HEK293 (cell line): ENCODE results near the gene PCAT6.

Experiments used
- CTCF ChIA-PET: fragments of 350-600 bp; formaldehyde crosslinking; extraction: SDS; loops from one replicate; lab custom pipeline; 2021; ENCODE audit warnings: antibody characterized with exemption; lab: Yijun Ruan, JAX
- POLR2A ChIA-PET: fragments of 300-600 bp; formaldehyde crosslinking; extraction: SDS; loops from one replicate; lab custom pipeline; 2020; ENCODE audit warnings: antibody characterized with exemption, inconsistent platforms; lab: Yijun Ruan, JAX
- H3K27ac ChIP-seq: fragments of 200-500 bp; sonication (Bioruptor generic); 2 replicates; pipeline ENCODE4 v1.5.1; 2014; ENCODE audit warnings: low read depth, low read length, control low read depth, inconsistent platforms; ENCODE audit errors: extremely low read depth
- H3K36me3 ChIP-seq, 2 experiments: fragments of 200-500 bp in 1 of 2; sonication (Bioruptor generic) in 1 of 2; 1 replicate in 1 of 2; 2 replicates in 1 of 2; pipeline ENCODE4 v1.5.1; 2014 to 2017; ENCODE audit warnings: inconsistent platforms in 2 of 2, low read length in 2 of 2; ENCODE audit not compliant: control insufficient read depth in 2 of 2, insufficient read depth in 1 of 2
- H3K4me1 ChIP-seq: fragments of 200-500 bp; sonication (Bioruptor generic); 2 replicates; pipeline ENCODE4 v1.5.1; 2014; ENCODE audit warnings: mild to moderate bottlenecking, low read length, inconsistent platforms; ENCODE audit not compliant: control insufficient read depth, insufficient read depth
- H3K4me3 ChIP-seq: 2 replicates; pipeline ENCODE4 v1.5.1; 2011; ENCODE audit warnings: low read depth, mild to moderate bottlenecking, control low read depth, low read length, moderate library complexity
- H3K9me3 ChIP-seq: fragments of 200-500 bp; sonication (Bioruptor generic); 2 replicates; pipeline ENCODE4 v1.5.1; 2014; ENCODE audit warnings: low read depth, low read length, inconsistent platforms; ENCODE audit not compliant: control insufficient read depth, insufficient read depth
- EGR2 ChIP-seq: fragments of 450-650 bp; formaldehyde crosslinking; IDR thresholded peaks from 2 replicates; pipeline ENCODE4 v1.5.1; 2016; ENCODE audit warnings: low read depth, missing biosample characterization, missing genetic modification characterization
- FEZF1 ChIP-seq: fragments of 450-650 bp; formaldehyde crosslinking; IDR thresholded peaks from 2 replicates; pipeline ENCODE4 v1.5.1; 2016; ENCODE audit warnings: missing biosample characterization, missing genetic modification characterization
- GLI4 ChIP-seq: fragments of 450-650 bp; formaldehyde crosslinking; IDR thresholded peaks from 2 replicates; pipeline ENCODE4 v1.5.1; 2016; ENCODE audit warnings: missing biosample characterization, missing genetic modification characterization
- SCRT1 ChIP-seq: fragments of 450-650 bp; formaldehyde crosslinking; IDR thresholded peaks from 2 replicates; pipeline ENCODE4 v1.5.1; 2016; ENCODE audit warnings: missing biosample characterization, missing genetic modification characterization, borderline replicate concordance
- SETDB1 ChIP-seq: IDR thresholded peaks from one replicate; pipeline ENCODE4 v1.6.1; 2017; ENCODE audit warnings: mild to moderate bottlenecking, low read length, moderate library complexity, mixed read lengths; ENCODE audit not compliant: insufficient read length
- YY1 ChIP-seq: fragments of 450-650 bp; formaldehyde crosslinking; IDR thresholded peaks from 2 replicates; pipeline ENCODE4 v1.5.1; 2018; ENCODE audit warnings: missing biosample characterization, missing genetic modification characterization
- ZBTB7A ChIP-seq: fragments of 450-650 bp; formaldehyde crosslinking; IDR thresholded peaks from 2 replicates; pipeline ENCODE4 v1.5.1; 2016; ENCODE audit warnings: low read depth, missing biosample characterization, missing genetic modification characterization
- ZFHX2 ChIP-seq: fragments of 450-650 bp; formaldehyde crosslinking; conservative IDR thresholded peaks from 2 replicates; pipeline ENCODE4 v1.5.1; 2016; ENCODE audit warnings: missing biosample characterization, missing genetic modification characterization
- ZFP3 ChIP-seq: fragments of 450-650 bp; formaldehyde crosslinking; IDR thresholded peaks from 2 replicates; pipeline ENCODE4 v1.5.1; 2016; ENCODE audit warnings: low read depth, missing biosample characterization, missing genetic modification characterization
- ZNF169 ChIP-seq: fragments of 450-650 bp; formaldehyde crosslinking; IDR thresholded peaks from 2 replicates; pipeline ENCODE4 v1.5.1; 2016; ENCODE audit warnings: missing biosample characterization, missing genetic modification characterization
- ZNF175 ChIP-seq: fragments of 450-650 bp; formaldehyde crosslinking; IDR thresholded peaks from 2 replicates; pipeline ENCODE4 v1.5.1; 2016; ENCODE audit warnings: missing biosample characterization, missing genetic modification characterization
- ZNF416 ChIP-seq: fragments of 450-650 bp; formaldehyde crosslinking; IDR thresholded peaks from 2 replicates; pipeline ENCODE4 v1.5.1; 2016; ENCODE audit warnings: missing biosample characterization, missing genetic modification characterization
- ZNF548 ChIP-seq: fragments of 450-650 bp; formaldehyde crosslinking; IDR thresholded peaks from 2 replicates; pipeline ENCODE4 v1.5.1; 2016; ENCODE audit warnings: missing biosample characterization, missing genetic modification characterization
- TF ChIP-seq, protein P1 (sequence below): fragments of 450-650 bp; formaldehyde crosslinking; IDR thresholded peaks from 2 replicates; pipeline ENCODE4 v1.5.1; 2016; ENCODE audit warnings: missing biosample characterization, missing genetic modification characterization
- TF ChIP-seq, protein P2 (sequence below): fragments of 450-650 bp; formaldehyde crosslinking; IDR thresholded peaks from 2 replicates; pipeline ENCODE4 v1.5.1; 2017; ENCODE audit warnings: missing biosample characterization, mild to moderate bottlenecking, missing genetic modification characterization, moderate library complexity
- TF ChIP-seq, protein P3 (sequence below): fragments of 450-650 bp; formaldehyde crosslinking; IDR thresholded peaks from 2 replicates; pipeline ENCODE4 v1.5.1; 2016; ENCODE audit warnings: missing biosample characterization, missing genetic modification characterization
- TF ChIP-seq, protein P4 (sequence below): fragments of 450-650 bp; formaldehyde crosslinking; IDR thresholded peaks from 2 replicates; pipeline ENCODE4 v1.5.1; 2016; ENCODE audit warnings: missing biosample characterization, missing genetic modification characterization
- TF ChIP-seq, protein P5 (sequence below): fragments of 450-650 bp; formaldehyde crosslinking; IDR thresholded peaks from 2 replicates; pipeline ENCODE4 v1.5.1; 2016; ENCODE audit warnings: missing biosample characterization, missing genetic modification characterization, low read depth
- TF ChIP-seq, protein P6 (sequence below): fragments of 450-650 bp; formaldehyde crosslinking; IDR thresholded peaks from 2 replicates; pipeline ENCODE4 v1.5.1; 2016; ENCODE audit warnings: missing biosample characterization, missing genetic modification characterization

PCAT6 gene

DNA sequence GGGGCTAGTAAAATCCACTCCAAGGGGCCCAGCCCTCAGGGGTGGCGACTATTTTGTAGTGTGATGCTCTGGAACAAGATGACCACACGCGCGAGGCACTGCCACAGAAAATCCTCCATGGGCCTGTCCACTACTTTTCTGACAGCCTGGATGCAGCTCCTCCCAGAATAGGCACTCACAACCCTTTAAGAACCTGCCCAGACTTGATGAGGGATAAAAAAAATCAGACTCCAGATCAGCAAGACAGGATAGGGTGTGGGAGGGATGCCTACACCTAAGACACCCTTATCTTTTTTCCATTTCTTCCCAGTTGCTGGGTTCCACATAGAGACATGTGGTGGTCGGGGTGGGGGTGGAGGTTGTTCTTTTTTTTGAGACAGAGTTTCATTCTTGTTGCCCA, 33.5 kb downstream of the PCAT6 start:
- 0 out of 2 replicates have a peak, but pooled peaks have one; percentile 20 for TF ChIP-seq ZFHX2
- 0 out of 2 replicates have a peak, but pooled peaks have one; percentile 26 for TF ChIP-seq EGR2 (tag by site-specific recombination)
- TF ChIP-seq, protein P1, sequence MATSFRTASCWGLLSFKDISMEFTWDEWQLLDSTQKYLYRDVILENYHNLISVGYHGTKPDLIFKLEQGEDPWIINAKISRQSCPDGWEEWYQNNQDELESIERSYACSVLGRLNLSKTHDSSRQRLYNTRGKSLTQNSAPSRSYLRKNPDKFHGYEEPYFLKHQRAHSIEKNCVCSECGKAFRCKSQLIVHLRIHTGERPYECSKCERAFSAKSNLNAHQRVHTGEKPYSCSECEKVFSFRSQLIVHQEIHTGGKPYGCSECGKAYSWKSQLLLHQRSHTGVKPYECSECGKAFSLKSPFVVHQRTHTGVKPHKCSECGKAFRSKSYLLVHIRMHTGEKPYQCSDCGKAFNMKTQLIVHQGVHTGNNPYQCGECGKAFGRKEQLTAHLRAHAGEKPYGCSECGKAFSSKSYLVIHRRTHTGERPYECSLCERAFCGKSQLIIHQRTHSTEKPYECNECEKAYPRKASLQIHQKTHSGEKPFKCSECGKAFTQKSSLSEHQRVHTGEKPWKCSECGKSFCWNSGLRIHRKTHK (tag by site-specific recombination), result no peak
- TF ChIP-seq, all 188 proteins: peak for 2
- CTCF ChIA-PET, result no interaction called here
- Histone ChIP-seq H3K27ac (no peak overlapping the region), H3K4me3 (no peak overlapping the region), H3K9me3 (no peaks in the 10 kb centered on the region), H3K4me1 (no peaks in the 10 kb centered on the region), H3K36me3 (no peaks in the 10 kb centered on the region)
- POLR2A ChIA-PET, result no interaction called here

DNA sequence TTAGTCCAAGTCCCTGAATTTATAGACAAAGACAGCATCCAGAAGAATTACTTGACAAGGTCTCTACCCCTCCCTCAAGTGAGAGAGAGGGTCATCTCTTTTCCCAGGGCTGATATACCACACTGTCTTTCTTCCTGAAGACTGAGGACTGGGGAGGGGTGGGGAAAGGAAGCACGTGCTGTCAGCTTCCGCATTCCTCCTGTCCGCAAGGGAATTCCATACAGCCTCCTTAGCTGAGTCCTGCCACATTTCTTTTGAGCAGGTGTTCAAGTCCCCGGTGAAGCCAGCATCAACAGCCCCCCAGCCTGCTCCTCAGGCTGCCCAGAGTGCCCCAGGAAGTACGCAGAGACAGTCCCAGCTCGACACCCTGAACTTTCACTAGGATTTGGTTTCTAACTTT, 34.2 kb downstream of the PCAT6 start:
- H3K4me3 ChIP-seq, result no peak overlapping the region
- CTCF ChIA-PET, result no interaction called here
- no peaks in the 10 kb centered on the region for H3K36me3 ChIP-seq
- TF ChIP-seq ZNF548 (tag by site-specific recombination), result no peak
- TF ChIP-seq, protein P2, sequence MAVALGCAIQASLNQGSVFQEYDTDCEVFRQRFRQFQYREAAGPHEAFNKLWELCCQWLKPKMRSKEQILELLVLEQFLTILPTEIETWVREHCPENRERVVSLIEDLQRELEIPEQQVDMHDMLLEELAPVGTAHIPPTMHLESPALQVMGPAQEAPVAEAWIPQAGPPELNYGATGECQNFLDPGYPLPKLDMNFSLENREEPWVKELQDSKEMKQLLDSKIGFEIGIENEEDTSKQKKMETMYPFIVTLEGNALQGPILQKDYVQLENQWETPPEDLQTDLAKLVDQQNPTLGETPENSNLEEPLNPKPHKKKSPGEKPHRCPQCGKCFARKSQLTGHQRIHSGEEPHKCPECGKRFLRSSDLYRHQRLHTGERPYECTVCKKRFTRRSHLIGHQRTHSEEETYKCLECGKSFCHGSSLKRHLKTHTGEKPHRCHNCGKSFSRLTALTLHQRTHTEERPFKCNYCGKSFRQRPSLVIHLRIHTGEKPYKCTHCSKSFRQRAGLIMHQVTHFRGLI (tag by site-specific recombination), result no peak
- no peak for TF ChIP-seq ZFP3 (tag by site-specific recombination)
- TF ChIP-seq ZNF175, result no peak
- TF ChIP-seq ZNF169 (tag by site-specific recombination), result no peak
- no peaks in the 10 kb centered on the region for H3K4me1 ChIP-seq
- no peak overlapping the region for H3K27ac ChIP-seq
- H3K9me3 ChIP-seq, result no peaks in the 10 kb centered on the region
- POLR2A ChIA-PET, result no interaction called here

DNA sequence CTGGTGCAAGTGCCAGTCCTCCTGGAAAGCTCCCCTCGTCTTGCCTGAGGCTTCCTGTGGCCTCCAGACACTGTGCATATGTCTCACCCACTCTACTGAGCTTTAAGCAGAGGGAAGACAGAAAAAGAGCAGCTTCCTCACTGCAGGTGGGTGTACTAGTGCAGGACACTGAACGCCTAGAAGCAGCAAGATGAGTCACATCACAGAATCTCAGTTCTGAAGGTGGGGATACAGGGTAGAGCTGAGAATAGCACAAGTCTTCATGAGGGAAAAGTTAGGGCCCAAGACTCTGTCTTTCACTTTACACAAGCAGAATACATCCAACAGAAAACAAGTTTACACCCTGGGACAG, 37.4 kb downstream of the PCAT6 start:
- Histone ChIP-seq H3K4me1 (no peaks in the 10 kb centered on the region), H3K27ac (no peak overlapping the region), H3K9me3 (no peaks in the 10 kb centered on the region), H3K4me3 (no peak overlapping the region), H3K36me3 (no peaks in the 10 kb centered on the region)
- ChIA-PET POLR2A (interaction anchor here (0.6 to 1.1 kb wide), 2 partner anchors 9 to 159 kb away, joined by 3 read pairs; partner anchors contain the start of gene TMEM183A), CTCF (interaction anchor here (0.7 kb wide), 1 partner anchor 192 kb away, joined by 4 read pairs; no protein-coding TSS in a partner anchor)
- TF ChIP-seq, protein P3, sequence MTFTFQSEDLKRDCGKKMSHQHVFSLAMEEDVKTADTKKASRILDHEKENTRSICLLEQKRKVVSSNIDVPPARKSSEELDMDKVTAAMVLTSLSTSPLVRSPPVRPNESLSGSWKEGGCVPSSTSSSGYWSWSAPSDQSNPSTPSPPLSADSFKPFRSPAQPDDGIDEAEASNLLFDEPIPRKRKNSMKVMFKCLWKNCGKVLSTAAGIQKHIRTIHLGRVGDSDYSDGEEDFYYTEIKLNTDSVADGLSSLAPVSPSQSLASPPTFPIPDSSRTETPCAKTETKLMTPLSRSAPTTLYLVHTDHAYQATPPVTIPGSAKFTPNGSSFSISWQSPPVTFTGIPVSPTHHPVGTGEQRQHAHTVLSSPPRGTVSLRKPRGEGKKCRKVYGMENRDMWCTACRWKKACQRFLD (tag by site-specific recombination), result no peak
- TF ChIP-seq, protein P4, sequence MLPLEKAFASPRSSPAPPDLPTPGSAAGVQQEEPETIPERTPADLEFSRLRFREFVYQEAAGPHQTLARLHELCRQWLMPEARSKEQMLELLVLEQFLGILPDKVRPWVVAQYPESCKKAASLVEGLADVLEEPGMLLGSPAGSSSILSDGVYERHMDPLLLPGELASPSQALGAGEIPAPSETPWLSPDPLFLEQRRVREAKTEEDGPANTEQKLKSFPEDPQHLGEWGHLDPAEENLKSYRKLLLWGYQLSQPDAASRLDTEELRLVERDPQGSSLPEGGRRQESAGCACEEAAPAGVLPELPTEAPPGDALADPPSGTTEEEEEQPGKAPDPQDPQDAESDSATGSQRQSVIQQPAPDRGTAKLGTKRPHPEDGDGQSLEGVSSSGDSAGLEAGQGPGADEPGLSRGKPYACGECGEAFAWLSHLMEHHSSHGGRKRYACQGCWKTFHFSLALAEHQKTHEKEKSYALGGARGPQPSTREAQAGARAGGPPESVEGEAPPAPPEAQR (tag by site-specific recombination), result no peak
- no peak for TF ChIP-seq ZNF548 (tag by site-specific recombination)
- 0 out of 2 replicates have a peak, but pooled peaks have one; percentile 31 for TF ChIP-seq EGR2 (tag by site-specific recombination)
- TF ChIP-seq, protein P5, sequence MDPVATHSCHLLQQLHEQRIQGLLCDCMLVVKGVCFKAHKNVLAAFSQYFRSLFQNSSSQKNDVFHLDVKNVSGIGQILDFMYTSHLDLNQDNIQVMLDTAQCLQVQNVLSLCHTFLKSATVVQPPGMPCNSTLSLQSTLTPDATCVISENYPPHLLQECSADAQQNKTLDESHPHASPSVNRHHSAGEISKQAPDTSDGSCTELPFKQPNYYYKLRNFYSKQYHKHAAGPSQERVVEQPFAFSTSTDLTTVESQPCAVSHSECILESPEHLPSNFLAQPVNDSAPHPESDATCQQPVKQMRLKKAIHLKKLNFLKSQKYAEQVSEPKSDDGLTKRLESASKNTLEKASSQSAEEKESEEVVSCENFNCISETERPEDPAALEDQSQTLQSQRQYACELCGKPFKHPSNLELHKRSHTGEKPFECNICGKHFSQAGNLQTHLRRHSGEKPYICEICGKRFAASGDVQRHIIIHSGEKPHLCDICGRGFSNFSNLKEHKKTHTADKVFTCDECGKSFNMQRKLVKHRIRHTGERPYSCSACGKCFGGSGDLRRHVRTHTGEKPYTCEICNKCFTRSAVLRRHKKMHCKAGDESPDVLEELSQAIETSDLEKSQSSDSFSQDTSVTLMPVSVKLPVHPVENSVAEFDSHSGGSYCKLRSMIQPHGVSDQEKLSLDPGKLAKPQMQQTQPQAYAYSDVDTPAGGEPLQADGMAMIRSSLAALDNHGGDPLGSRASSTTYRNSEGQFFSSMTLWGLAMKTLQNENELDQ (tag by site-specific recombination), result no peak
- no peak for TF ChIP-seq SCRT1 (tag by site-specific recombination)
- TF ChIP-seq ZFHX2, result peak; percentile 40; the same call in 1 of the 2 replicates
- no peak for TF ChIP-seq YY1
- no peak for TF ChIP-seq ZNF416
- no peak for TF ChIP-seq ZBTB7A
- TF ChIP-seq, protein P6, sequence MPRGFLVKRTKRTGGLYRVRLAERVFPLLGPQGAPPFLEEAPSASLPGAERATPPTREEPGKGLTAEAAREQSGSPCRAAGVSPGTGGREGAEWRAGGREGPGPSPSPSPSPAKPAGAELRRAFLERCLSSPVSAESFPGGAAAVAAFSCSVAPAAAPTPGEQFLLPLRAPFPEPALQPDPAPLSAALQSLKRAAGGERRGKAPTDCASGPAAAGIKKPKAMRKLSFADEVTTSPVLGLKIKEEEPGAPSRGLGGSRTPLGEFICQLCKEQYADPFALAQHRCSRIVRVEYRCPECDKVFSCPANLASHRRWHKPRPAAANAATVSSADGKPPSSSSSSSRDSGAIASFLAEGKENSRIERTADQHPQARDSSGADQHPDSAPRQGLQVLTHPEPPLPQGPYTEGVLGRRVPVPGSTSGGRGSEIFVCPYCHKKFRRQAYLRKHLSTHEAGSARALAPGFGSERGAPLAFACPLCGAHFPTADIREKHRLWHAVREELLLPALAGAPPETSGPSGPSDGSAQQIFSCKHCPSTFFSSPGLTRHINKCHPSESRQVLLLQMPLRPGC (tag by site-specific recombination), result no peak
- peak; percentile 30; the same call in 1 of the 2 replicates for TF ChIP-seq FEZF1 (tag by site-specific recombination)
- no peak for TF ChIP-seq SETDB1
- no peak for TF ChIP-seq GLI4 (tag by site-specific recombination)
